Glomerular visceral epithelial cell (primary cell): ENCODE data around the gene PSD.
A peak's percentile ranks its signal among the peaks of the same experiment; 100 is the strongest.

Source experiments
- DNase-seq: peaks from one replicate; pipeline ENCODE4 v3.0.0-alpha.2; 2016; ENCODE audit errors: extremely low spot score

Gene PSD

GRCh38 chr10:102420181-102420713 is 1.7 kb upstream of the PSD start:
- DNase-seq = no peak

GRCh38 chr10:102419269-102420180 is 940 bp upstream of the PSD start:
- peak; percentile 51 for DNase-seq

GRCh38 chr10:102416695-102417094 is 1.9 kb downstream of the PSD start:
- DNase-seq = no peak

- no peak for DNase-seq
Measured at GRCh38 chr10:102416283-102416682, 2.3 kb downstream of the PSD start.

DNA sequence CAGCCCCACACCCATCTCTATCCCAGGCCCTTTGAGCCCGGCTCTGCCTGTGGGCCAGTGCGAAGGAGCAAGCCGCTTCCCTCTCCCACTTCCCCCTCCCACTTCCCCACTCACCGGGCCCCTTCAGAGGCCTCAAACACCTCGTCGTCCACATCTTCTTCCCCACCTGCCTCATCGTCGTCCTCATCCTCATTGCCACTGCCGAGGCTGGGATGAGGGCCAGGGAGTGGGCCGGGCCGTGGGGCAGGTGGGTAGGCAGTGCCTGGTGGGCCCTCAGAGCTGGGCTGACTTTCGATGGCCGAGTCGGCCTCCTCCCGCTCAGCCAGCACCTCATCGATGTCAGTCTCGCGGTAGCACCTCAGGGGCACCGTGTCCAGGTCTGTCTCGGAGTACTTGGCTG is 3.8 kb downstream of the PSD start:
- DNase-seq = no peak

- no peak for DNase-seq
Measured at GRCh38 chr10:102413806-102414561, 4.6 kb downstream of the PSD start.

GRCh38 chr10:102413053-102413705 is 5.4 kb downstream of the PSD start:
- DNase-seq = peak; percentile 31

DNA sequence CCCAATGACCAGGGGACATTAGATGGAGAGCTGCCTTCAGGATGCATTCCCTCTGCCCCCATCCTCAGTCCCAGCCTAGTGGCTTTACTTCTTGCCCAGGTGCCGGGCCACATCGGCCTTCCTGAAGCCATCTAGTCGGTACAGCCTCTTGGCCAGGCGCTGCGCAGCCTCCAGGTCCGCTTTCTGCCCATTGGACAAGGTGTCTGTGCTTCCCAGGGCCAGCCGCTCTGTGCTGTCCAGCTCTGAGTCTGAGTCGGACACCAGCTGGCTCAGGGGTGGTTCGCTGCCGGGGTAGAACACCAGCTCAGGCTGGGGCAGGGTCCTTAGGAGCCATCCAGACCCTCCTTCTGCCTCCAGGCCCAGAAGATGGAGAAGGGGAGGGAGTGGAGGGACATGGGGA is 6.3 kb downstream of the PSD start:
- DNase-seq = no peak

DNA sequence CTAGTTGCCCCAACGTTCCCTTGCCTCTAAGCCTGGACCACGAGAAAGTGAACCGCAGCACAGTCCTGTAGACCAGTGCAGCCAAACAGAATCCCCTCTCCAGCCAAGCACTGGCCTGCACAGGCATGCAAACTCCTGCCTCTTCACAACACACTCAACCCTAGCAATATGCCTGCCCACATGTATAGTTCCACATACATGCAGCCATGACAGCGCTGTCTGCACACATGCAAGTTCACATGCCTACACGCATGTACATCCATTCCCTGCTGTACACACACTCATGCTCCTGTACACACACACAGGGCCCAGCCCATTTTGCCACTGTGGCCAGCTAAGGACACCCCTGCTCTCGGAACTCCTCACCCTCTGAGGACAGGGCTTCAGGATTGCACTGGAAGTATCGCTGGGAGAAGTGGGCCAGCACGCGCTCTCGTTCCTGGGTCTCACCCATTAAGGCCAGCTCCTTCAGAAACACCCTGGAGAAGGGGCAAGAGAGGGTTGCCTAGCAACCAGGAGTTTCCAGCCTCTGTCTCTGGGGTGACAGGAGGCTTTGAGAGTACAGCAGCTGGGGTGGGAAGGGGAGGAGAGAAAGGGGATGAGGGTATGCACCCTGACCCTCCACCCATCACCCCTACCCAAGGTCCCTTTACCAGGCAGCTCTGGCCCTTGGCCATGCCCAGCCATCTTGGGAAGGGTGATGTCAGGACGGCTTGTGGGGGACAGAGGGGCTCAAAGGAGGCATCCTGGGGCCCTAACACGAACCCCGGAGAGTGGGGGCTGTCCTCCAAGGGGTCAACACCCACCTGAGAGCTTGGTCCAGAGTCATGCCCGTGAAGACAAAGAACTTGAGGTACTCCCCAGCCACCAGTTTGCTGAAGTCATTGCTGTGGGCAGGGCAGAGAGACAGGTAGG is 7.0 kb downstream of the PSD start:
- DNase-seq = no peak

GRCh38 chr10:102410429-102411073 is 8.0 kb downstream of the PSD start:
- no peak for DNase-seq

- DNase-seq = no peak
Measured at GRCh38 chr10:102409604-102410428, 8.8 kb downstream of the PSD start.

- DNase-seq = no peak
Measured at GRCh38 chr10:102408728-102409603, 9.6 kb downstream of the PSD start.

GRCh38 chr10:102408131-102408727 is 10.4 kb downstream of the PSD start:
- DNase-seq = no peak

- no peak for DNase-seq
Measured at GRCh38 chr10:102407425-102408130, 11.0 kb downstream of the PSD start.

DNA sequence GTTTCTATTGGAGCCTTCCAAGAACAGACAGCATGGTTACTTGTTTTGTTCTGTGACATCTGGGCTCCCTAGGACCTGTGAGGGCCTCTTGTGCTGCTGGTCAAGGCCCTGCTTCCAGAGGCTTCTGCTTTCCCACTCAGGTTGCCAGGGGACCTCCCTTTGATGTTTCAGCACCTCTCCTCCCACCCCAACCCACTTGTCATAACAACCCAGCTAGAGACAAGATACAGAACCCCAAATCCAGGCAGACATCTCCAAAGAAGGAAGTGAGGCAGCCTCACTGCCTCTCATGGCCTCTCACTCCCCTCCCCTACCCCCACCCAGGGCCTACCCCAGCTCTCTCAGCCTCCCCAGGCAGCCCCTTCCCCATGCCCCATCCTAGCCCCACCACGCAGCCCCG is 11.8 kb downstream of the PSD start:
- no peak for DNase-seq

DNA sequence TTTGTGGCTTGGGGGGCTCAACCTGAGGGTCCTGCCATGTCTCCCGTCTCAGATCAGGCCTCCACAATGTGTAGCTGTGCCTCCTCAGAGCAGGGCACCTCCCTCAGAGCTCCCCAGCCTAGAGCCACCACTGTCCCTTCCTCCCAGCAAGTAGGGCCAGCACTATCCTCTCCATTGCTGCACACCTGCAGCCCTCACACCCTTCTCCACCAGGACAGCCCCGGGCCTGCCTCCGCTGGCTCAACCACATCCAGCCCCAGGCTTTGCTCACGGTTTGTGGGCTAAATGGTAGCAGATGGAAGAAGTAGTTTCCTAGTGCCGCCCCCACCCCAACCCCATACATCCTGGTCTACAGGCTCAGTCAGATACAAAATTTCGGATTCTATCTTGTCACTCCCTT is 13.0 kb downstream of the PSD start:
- DNase-seq = no peak

- no peak for DNase-seq
Measured at GRCh38 chr10:102405108-102405571, 13.4 kb downstream of the PSD start.
